GM21717 (cell line): Measurements from ENCODE around the gene RGMB.
A peak's percentile ranks its signal among the peaks of the same experiment; 100 is the strongest.

Experiments used
- ATAC-seq: cut with Tn5 transposase; IDR thresholded peaks from one replicate; pipeline ENCODE4 v1.9.1; 2021; ENCODE audit warnings: mild to moderate bottlenecking, moderate library complexity; ENCODE audit not compliant: unreplicated experiment

The RGMB gene

GRCh38 chr5:98816582-98817222, 43.2 kb downstream of the RGMB start:
- no peak for ATAC-seq

- no peak for ATAC-seq
Observed at GRCh38 chr5:98825582-98826375, 52.3 kb downstream of the RGMB start.

GRCh38 chr5:98827161-98827560, 53.7 kb downstream of the RGMB start:
- peak; percentile 78 for ATAC-seq

GRCh38 chr5:98827588-98828284, 54.3 kb downstream of the RGMB start:
- ATAC-seq = no peak

GRCh38 chr5:98836175-98836574, 62.7 kb downstream of the RGMB start:
- no peak for ATAC-seq

- ATAC-seq = no peak
Observed at GRCh38 chr5:98839469-98840383, 66.3 kb downstream of the RGMB start.

GRCh38 chr5:98840946-98841345, 67.5 kb downstream of the RGMB start:
- no peak for ATAC-seq

- ATAC-seq = no peak
Observed at GRCh38 chr5:98843481-98843880, 70.0 kb downstream of the RGMB start.

GRCh38 chr5:98844865-98845264, 71.4 kb downstream of the RGMB start:
- ATAC-seq = no peak

- ATAC-seq = no peak
Observed at GRCh38 chr5:98845878-98846277, 72.4 kb downstream of the RGMB start.
